NCI-H1105 treated with DMSO at 0.1 percent for 48 hours (cell line): ENCODE results near the gene MB21D2.
"Not testable (repeated sequence)": the region's sequence is repeated elsewhere in the genome, so short reads cannot be mapped to it uniquely, and the experiment has no call there.

Experiments
- DNase-seq: peaks from one replicate; lab custom pipeline; 2025; lab: John Stamatoyannopoulos, UW

Gene MB21D2, protein sequence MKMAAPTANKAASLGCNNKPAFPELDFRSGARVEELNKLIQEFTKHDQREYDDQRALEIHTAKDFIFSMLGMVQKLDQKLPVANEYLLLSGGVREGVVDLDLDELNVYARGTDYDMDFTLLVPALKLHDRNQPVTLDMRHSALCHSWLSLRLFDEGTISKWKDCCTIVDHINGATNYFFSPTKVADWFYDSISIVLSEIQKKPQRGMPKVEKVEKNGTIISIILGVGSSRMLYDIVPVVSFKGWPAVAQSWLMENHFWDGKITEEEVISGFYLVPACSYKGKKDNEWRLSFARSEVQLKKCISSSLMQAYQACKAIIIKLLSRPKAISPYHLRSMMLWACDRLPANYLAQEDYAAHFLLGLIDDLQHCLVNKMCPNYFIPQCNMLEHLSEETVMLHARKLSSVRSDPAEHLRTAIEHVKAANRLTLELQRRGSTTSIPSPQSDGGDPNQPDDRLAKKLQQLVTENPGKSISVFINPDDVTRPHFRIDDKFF

DNA sequence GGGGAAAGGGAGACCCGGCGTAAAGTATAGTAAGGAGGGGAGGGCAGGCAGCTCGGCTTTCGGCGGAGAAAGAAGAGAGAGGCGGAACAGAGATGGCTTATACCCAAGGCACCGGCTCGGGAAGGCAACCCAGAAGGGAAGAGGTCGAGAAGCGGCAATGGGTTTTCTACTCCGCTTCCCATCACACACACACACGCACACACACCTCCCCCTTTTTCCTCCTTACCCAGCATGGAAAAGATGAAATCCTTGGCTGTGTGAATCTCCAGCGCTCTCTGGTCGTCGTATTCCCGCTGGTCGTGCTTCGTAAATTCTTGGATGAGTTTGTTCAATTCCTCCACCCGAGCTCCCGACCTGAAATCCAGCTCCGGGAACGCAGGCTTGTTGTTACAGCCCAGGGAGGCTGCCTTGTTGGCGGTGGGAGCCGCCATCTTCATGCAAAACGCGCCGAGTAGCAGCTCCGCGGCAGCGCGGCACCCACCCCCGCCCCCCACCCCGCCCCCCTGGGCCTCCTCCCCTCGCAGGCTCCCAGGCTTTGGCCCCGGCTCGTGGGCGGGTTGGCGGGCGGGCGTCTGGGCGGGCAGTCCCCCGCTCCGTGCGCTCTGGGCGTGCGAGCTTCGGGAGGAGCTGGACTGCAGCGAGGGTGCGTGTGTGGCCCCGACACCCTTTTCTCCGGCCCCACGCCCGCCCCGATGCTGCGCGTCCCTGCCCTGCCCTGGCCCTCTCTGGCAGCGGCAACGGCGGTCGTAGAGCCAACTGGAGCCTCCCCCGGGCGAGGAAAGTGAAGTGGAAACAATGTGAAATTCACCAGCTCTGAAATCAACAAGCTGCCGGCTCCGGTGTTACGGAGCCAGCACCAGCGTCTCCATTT, at the start of gene MB21D2:
Gene MB21D2, minus strand, starts transcription at position 453 of the 871 bp plus-strand sequence. Its CDS starts 16 bp downstream, at position 437.
- DNase-seq: peak; percentile 93

DNA sequence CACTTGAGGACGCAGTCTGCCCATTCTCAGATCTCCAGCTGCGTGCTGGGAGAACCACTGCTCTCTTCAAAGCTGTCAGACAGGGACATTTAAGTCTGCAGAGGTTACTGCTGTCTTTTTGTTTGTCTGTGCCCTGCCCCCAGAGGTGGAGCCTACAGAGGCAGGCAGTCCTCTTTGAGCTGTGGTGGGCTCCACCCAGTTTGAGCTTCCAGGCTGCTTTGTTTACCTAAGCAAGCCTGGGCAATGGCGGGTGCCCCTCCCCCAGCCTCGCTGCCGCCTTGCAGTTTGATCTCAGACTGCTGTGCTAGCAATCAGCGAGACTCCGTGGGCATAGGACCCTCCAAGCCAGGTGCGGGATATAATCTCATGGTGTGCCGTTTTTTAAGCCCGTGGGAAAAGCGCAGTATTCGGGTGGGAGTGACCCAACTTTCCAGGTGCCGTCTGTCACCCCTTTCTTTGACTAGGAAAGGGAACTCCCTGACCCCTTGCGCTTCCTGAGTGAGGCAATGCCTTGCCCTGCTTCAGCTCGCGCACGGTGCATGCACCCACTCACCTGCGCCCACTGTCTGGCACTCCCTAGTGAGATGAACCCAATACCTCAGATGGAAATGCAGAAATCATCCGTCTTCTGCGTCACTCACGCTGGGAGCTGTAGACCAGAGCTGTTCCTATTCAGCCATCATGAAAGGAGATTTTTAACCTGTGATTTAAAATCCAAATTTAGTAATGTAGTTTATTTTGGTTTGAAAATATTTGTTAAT, 47.5 kb upstream of the MB21D2 start:
- DNase-seq: not testable (repeated sequence)

DNA sequence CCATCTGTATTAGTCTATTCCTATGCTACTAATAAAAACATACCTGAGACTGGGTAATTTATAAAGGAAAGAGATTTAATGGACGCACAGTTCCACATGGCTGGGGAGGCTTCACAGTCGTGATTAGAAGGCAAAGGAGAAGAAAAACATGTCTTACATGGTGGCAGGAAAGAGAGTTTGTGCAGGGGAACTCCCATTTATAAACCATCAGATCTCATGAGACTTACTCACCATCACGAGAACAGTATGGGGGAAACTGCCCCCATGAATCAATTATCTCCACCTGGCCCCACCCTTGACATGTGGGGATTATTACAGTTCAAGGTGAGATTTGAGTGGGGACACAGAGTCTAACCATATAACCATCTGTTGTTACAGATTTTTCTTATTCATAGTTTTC, 42.1 kb upstream of the MB21D2 start:
- DNase-seq: no peak

DNA sequence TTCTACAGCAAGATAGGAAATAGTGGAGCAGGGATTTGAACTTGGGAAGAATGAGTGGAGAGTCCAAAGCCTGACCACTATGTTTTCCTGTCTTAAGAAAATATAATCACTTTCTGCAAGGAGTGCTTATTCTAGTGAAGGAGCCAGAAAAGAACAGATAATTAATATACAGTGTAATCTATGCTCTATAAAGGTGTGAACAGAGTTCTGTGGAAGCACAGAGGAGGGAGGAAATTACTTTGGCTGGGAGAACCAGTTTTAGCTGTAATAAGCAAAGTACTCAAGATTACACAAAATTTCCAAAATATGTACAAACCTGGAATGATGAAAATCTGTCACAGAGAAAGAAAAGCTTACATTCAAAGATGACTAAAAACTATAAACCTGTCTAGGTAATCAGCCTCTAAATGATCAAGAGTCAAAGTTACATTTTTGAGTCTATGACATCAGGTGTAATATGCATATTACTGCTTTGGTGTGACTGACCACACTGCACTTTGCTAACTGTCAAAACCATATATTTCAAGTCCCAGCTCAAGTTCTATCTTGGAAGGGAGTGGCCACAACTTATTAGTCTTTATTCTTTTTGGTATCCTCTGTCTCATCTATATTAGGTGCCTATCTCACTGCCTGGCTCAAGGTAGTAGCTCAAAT, 40.7 kb upstream of the MB21D2 start:
- DNase-seq: no peak

DNA sequence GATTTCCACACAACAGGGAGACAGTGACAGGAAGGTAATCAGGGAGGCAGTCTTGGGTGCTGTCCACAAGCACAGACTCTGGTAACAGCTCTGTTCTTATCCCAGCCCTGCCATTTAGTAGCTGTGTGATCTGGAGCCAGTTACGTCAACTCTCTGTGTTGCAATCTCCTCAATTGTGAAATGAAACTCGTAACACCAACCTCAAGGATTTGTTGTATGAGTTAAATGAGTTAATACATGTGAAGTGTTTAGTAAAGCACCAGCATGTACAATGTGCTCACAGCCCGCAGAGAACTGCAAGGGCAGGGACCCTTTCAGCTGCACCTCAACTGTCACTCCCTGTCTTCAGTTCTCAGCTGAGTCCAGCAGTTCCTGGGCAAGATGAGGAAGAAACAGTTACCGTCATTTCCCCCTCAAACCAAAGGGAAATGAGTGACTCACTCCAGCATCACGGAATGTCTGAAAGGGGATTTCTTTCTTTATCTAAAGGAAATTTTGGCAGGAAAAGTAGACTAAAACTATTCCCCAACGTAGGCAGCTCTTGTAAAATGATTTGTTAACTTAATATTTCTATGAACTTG, 39.9 kb upstream of the MB21D2 start:
- peak; percentile 20 for DNase-seq

DNA sequence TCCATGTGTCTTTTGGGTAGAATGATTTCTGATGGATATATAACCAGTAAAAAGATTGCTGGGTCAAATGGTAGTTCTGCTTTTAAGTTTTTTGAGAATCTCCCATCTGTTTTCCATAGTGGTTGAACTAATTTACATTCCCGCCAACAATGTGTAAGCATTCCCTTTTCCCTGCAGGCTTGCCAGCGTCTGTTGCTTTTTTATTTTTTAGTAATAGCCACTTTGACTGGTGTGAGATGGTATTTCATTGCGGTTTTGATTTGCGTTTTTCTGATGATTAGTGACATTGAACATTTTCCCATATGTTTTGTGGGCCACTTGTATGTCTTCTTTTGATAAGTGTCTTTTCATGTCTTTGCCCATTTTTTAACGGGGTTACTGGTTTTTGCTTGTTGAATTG, 36.3 kb upstream of the MB21D2 start:
- no peak for DNase-seq

DNA sequence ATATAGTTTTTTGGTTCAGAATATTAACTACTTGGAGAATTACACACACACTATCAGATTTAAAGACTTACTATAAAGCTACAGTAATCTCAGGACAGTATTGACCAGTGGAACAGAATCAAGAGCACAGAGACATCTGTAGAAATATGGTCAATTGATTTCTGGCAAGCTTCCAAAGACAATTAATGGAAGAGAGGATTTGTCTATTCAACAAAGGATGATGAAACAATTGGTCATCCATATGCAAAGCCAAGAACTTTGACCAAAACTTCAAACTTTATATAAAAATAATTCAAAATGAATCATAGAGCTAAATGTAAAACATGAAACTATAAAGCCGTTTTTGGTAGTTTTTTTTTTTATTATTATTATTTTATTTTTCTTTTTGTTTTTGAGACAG, 29.8 kb upstream of the MB21D2 start:
- DNase-seq: no peak

DNA sequence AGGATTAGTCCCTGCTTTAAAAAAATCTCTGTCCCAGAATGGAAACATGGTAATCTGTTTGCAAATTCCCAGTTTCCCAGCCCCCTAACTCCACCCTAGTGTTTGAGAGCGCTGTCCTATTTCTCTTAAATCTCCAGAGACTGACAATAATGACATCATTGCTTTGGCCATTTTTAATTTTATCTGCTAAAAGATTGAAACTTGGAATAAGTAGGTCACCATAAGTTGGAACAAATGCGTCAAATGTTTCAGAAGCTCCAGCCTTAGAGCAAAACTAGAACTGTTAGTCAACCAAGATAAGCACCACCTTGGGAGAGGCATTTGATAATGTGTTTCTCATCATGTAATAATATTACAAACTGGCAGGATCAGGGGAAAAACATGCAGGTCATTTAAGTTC, 25.7 kb upstream of the MB21D2 start:
- DNase-seq: no peak

DNA sequence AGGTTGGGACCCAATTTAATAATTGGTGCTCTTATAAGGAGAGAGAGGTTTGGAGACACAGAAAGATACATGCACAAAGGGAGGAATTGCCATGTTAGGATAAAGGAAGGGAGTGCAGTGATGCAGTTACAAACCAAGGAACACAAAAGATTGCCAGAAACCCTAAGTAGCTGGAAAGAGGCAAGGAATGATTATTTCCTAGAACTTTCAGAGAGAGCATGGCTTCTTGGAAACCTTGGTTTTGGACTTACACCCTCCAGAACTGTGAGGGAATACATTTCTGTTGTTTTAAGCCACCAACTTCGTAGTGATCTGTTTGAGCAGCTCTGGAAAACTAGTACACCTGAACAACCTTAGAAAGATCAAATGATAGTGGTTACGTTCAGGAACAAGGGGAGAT, 25.0 kb upstream of the MB21D2 start:
- DNase-seq: no peak

DNA sequence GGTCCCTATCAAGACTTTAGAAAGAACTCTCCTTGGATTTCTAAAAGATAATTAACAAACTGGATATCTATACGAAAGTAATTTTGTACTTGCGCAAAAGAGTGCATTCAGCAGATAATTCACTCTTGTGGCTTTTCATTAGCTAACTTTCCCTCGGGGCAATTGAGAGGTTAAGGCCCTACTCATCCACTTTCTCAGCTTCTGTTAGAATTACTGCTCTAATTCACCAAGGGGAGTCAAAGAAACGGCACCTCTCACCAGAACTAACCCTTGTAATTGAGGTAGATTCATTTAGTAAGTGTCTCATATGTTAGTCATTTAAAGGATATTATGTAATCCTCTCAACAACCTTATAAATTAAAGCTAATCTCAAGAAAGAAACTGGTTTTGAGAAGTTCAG, 22.5 kb upstream of the MB21D2 start:
- DNase-seq: no peak

DNA sequence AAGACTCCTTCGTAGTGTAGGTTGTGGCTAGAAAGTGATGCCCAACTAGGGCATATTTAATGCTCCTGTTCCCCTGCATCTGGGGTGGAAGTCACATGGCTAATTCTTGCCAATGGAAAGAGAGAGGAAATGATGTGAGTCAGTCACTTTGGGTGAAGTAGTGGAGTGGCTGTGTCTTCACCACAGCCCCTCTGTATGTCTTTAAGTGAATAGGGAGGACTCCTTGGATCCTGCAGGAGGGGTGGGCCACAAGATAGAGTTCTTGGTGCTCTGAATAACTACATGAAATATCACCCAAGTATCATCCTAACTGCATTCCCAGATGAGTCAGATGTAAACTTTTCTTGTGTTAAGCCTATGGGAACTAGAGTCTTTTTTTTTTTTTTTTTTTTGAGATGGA, 17.8 kb upstream of the MB21D2 start:
- no peak for DNase-seq

DNA sequence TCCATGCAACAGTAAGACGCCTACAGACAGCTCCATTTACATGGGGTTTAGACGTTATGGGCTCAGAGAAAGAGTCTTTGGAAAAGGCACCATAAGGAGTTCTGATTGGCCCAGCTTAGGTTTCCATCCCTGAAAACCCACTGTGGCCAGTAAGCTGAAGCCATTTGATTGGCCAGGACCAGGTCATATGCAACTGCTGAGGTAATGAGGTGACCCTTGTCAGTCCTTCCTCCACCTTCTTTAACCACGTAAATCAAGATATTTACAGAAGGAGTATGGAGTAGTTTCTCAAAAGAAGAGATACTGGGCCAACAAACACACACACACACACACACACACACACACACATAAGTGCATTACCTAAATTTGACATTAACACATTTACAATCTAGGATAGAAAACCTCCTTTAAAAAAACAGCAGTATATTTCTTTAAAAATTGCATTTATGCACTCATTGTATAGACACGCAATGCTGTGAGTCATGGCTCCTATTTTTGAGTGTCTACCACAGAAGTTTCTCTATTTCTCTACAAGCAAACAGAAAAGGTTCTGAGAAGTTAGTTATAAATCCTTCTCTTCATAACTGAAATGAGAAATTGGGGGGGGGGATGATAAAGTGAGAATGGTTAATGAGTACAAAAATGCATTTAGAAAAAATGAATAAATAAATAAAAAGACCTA, 16.3 kb upstream of the MB21D2 start:
- DNase-seq: no peak

DNA sequence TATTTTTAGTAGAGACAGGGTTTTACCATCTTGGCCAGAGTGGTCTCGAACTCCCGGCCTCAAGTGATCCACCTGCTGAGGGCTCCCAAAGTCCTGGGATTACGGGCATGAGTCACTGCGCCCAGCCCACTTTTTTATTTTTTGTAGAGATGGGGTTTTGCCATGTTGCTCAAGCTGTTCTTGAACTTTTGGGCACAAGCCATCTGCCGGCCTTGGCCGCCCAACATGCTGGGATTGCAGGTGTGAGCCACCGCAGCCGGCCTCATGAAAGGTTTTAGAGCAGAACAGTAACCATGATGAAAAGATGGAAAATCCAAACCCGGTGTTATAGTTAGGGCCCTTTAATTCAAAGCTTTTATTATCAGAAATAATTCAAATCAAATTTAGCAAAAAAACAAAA, 15.6 kb upstream of the MB21D2 start:
- no peak for DNase-seq

DNA sequence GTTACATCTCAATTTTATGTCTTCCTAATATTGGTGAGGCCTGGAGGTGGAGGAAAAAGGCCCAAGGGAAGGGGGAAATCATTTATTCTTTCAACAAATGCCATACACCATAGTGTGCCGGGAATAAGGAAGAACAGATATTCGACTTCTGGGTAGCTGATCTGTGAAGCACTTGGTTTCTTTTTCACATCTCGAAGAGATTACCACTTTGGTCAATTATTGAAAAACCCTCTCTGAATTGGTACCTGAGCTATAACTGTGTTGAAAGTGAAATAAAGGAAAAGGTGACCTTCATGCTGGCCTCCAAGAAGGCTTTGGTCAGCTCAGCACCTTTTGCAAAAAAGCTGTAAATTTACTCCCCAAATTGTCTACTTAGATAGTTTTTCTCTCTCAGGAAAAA, 14.2 kb upstream of the MB21D2 start:
- no peak for DNase-seq

DNA sequence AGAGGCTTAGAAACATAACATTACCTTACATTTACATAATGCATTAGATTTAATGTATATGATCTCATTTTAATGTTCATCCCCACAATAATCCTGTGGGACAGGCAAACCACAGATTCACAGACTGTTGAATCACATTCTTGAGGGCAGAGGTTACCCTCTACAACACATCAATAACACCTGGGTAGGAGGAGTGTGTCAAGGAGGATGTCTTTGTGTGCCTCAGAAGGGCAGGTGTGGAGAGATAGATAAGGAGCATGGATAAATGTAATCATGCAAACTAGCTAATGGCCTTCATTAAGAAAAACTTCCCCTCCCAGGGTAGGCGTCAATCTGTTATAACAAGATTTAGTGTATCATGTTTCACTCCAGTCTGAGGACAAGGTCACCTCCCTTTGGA, 12.9 kb upstream of the MB21D2 start:
- DNase-seq: no peak

DNA sequence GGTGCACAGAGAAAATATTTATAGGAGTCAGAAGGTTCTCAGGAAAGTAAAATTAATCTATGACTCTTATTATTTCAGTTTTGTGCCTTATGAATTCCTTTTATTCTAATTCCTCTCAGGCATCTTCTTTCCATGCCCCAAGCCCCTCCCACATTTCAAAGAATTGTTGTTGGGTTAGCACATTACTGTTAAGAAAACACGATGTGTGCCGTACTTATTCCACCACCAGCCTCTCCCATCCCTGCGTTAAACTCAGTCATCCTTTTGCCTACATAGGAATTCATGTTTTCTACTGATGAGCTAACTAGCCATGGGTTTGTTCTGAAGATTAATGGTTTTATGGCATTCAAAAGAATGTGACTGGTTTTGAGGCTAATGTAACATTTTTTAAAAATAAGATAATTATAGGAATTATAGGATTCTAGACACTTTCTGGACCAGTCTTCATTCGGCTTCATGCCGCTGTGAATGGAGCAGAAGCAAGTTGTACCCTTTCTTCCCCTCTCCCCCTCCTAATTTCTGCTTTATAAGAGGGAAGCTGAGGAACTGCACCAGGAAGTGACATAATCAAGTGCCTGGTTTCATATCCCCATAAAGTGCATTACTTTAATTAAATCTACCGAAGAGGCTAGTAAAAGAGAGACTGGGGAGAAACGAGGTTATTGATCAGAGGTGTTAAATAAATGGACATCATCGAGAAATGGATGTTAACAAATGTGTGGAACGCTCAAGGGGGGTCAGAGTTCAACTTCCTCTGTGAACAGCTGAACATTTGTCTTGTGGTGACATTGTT, 12.3 kb upstream of the MB21D2 start:
- DNase-seq: no peak

DNA sequence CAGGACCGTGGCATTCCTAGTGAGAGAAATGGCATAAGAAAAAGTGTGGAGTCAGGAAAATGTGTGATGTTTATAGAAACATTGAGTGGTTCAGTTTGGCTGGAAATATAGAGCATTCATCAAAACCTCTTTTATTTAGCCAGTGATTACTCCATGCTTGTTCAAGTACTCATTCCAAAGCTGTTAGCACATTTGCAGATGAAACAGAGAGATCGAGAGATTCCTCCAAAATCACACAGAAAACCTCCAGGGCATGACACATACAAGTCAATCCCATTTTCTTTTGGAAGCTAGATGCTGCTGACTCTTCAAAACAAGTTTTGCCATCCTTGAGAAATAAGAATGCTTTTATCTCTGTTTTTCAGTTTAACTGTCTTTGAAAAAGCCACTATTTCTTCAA, 11.5 kb upstream of the MB21D2 start:
- DNase-seq: no peak

DNA sequence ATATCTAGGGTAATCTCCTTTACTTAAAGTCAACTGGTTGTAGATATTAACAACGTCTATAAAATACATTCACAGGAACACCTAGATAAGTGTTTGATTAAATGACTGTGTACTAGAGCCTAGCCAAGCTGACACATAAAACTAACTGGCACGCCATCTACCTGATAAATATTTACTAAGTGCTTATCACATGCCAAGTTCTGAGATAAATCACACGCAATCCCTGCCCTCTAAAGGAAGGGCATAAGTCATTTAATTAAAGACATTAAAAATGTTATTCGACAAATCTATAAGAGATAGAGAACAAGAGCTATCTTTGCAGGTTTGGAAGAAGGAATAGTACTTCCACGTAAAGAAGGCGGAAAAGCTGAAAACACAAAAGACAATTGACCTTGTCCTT, 11.1 kb upstream of the MB21D2 start:
- DNase-seq: no peak

DNA sequence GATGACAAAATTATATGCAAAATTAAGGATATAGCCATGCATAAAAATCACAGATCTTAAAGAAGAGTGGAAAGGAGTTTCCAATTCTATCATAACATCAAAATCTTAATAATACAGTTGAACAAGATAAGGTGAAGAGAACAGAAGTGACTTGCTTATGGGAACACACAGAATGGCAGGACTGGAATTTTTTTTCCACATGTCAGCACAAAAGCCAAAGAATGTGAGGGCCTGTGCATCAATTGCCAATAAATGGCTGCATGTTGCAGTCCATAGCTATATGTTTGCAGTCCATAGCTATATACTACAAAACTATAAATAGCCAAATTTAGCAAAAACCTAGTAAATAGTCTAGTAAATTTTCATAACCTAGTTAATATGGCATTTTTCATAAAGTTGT, 10.4 kb upstream of the MB21D2 start:
- no peak for DNase-seq

DNA sequence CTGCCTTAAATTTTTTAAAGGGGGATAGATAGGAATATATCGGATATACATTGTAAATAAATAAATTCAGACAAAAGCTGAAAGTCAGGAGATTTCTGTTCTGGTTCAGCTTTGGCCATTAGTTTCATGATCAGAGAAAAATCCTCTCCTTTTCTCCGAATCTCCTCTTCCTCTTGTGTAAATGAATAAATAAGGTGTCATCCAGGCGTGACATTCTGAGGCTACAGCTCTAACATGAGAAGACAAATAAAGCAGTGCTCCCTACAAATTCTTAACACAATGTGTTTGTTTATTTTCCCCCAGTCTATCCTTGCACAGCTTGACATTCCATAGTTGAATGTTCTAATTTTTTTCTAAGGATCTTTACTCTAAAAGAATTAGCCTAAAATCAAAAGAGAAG, 9.4 kb upstream of the MB21D2 start:
- DNase-seq: no peak
